SK-N-SH (cell line): ENCODE measurements around the gene PVRIG.
"Not testable (repeated sequence)": the region's sequence is repeated elsewhere in the genome, so short reads cannot be mapped to it uniquely, and the experiment has no call there.

ENCODE experiments used
- RAD21 ChIP-seq: IDR thresholded peaks from 2 replicates; pipeline ENCODE4 v1.6.1; 2012; ENCODE audit warnings: mild to moderate bottlenecking, low read length
- TCF12 ChIP-seq: IDR thresholded peaks from 2 replicates; pipeline ENCODE4 v1.4.0; 2012
- TF ChIP-seq, protein P1 (sequence below): fragments of 200-600 bp; sonication (generic); IDR thresholded peaks from 2 replicates; pipeline ENCODE4 v1.6.1; 2017; ENCODE audit warnings: antibody characterized with exemption, mild to moderate bottlenecking, moderate library complexity

DNA sequence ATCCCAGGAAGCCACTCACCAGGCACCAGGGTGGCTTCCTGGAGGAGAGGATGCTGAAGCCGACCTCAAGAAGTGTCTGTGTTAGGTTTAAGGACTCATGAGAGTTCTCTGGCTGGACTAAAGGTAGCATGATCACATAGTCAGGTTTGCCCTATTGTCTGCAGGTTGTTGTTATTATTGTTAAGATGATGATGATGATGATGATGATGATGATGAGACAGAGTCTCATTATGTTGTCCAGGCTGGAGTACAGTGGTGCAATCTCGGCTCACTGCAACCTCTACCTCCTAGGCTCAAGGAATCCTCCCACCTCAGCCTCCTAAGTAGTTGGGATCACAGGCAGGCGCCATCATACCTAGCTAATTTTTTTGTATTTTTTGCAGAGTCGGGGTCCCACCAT is 44.5 kb downstream of the PVRIG start:
- TF ChIP-seq, protein P1, sequence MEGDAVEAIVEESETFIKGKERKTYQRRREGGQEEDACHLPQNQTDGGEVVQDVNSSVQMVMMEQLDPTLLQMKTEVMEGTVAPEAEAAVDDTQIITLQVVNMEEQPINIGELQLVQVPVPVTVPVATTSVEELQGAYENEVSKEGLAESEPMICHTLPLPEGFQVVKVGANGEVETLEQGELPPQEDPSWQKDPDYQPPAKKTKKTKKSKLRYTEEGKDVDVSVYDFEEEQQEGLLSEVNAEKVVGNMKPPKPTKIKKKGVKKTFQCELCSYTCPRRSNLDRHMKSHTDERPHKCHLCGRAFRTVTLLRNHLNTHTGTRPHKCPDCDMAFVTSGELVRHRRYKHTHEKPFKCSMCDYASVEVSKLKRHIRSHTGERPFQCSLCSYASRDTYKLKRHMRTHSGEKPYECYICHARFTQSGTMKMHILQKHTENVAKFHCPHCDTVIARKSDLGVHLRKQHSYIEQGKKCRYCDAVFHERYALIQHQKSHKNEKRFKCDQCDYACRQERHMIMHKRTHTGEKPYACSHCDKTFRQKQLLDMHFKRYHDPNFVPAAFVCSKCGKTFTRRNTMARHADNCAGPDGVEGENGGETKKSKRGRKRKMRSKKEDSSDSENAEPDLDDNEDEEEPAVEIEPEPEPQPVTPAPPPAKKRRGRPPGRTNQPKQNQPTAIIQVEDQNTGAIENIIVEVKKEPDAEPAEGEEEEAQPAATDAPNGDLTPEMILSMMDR: not testable (repeated sequence)
- not testable (repeated sequence) for TF ChIP-seq RAD21, TCF12
